Muscle of arm (tissue), 12 donors: ENCODE results near the gene GOLGA6L2. TPM values are rescaled to one million over a fixed set of nuclear protein-coding genes. Genes with fewer than 3 reads are reported as not detected.
"Not testable (repeated sequence)": the region's sequence is repeated elsewhere in the genome, so short reads cannot be mapped to it uniquely, and the experiment has no call there.

ENCODE experiments used
- DNase-seq: peaks from one replicate; pipeline ENCODE4 v3.0.0-alpha.2; 2013
- polyA plus RNA-seq, 12 donors: library from polyadenylated mRNA; unstranded; fragments of 120-200 nt; gene quantifications; one replicate each; pipeline ENCODE4 v1.2.1, GENCODE V29; 2013; ENCODE audit not compliant: insufficient read length in 12 of 12

Gene GOLGA6L2
- polyA plus RNA-seq, 12 donors = not detected

DNA sequence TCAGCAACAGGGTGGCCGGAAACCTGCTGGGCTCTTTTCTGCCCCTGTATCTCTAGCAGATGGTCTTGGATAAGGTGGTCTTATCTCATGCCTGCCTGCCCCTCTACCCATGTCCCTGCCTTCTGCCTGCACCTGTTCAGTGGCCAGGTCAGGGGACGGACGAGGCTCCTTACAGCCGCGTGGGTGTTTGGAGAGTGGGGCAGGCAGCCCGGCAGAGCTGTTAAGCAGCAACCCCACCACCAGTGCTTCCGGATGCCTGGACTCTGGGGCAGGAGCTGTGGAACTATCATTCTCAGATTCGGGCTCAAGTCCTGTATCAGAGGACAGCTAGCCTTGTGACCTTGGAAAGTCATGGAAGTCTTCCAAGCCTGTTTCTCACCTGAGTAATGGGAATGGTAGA is 21.7 kb downstream of the GOLGA6L2 start:
- DNase-seq = not testable (repeated sequence)

DNA sequence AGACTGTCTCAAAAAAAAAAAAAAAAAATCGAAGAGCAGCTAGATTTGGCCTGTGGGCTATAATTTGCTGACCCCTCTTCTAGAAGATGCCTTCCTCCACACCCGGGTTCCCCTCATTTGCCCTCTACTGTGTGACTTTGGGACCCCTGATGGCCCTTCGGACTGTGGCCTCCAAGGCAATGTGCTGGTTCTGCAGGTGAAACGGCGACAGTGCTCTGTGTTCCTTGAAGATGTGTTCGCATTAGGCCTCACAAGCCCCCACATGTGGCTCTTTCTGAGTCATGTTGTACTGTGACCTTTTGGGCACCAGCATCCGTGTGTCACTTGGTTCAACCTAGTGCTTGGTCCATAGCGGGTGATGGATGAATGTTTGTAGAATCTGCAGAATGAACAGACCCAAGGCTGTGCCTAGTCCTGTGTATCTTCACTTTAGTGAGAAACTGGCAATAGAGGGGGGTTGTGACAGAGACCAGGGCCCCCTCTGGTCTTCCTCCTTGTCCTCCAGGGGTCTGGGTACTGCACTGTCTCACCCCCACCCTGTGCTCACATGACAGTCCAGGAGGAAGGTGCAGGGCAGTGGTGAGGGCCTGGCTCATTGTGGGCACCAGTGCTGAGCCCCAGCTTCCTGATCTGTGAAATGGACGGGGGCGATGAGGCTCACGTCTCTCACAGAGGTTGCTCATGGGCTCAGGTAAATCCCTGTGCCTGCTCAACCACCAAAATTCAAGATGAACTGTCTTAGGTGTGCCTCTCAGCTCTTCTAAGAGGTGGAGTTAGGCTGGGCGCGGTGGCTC is 22.7 kb downstream of the GOLGA6L2 start:
- DNase-seq = no peak

GRCh38 chr15:23422946-23423708 is 23.9 kb downstream of the GOLGA6L2 start:
- DNase-seq = no peak

DNA sequence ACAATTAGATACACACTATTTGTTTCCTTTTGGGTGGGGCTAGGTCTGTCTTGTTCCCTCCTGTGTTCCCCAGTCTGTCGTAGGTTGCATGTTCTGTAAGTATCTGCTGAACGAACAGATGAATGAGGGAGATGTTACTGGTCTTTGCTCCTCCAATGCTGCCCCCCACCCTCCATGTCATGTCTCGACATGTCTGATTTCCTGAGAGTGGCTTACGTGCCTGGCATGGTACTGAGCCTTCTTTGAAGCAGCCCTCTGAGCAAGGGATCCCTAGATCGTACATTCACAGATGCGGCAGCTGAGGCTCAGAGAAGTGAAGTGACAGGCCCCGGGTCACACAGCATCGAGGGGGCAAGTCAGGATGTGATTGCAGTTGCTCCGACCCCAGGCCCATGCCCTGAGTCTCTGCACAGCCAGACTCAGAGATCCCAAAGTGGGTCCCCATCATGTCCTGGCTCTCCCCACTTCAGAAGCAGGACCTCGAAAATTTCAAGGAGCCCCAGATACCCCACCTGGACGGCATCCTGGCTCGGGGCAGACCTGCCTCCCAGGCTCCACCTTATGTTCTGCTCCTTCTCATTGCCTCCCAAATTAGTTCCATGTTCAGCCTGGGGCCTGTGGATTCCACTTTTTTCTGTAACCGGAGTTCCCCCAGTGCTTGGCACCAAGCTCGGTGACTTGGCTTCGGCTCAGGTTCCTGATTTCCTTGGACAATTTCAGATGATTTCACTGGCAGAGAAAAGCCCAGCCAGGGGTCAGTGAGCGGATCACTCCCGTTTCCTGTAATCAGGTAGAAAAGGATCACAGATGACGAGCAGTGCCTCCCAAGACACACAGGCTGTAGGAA is 24.7 kb downstream of the GOLGA6L2 start:
- DNase-seq = peak; percentile 6

- DNase-seq = peak; percentile 7
These were observed 26.1 kb downstream of the GOLGA6L2 start for GRCh38 chr15:23420806-23421575.

- DNase-seq = no peak
These were observed 30.4 kb downstream of the GOLGA6L2 start for GRCh38 chr15:23416349-23417276.

DNA sequence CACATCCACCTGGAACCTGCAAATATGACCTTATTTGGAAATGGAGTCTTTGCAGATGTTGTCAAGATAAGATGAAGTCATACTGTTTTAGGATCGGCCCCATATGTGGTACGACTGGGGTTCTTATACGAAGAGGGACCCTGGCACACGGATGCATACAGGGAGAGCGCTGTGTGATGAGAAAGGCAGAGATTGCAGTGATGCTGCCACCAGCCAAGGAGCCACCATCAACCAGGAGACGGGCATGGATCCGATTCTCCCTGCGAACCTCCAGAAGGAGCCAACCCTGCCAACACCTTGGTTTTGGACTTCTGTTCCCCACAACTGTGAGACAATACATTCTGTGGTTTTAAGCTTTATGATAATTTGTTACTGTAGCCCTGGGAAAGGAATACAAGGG is 31.2 kb downstream of the GOLGA6L2 start:
- not testable (repeated sequence) for DNase-seq

DNA sequence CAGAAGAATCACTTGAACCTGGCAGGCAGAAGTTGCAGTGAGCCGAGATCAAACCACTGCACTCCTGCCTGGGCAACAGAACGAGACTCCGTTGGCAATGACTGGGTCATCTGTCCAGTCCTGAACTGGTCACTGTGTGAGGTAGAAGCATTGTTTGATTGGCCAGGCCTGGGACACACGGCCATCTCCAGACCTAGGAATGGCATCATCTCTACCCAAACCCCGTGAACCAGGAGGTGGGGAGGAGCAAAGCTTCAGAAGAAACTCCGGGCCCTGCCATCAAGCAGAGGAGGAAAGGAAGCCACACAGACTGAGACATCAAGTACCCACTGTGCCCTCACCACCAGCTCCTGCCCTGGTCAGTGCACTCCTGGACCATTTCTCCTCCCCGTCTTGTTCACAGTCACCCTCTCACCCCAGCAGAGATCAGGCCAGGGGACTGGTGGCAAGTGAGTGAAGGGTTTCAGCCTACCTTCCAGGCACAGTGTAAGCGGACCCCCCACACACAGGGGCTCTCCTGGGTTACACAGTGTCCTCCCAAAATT is 31.6 kb downstream of the GOLGA6L2 start:
- no peak for DNase-seq

DNA sequence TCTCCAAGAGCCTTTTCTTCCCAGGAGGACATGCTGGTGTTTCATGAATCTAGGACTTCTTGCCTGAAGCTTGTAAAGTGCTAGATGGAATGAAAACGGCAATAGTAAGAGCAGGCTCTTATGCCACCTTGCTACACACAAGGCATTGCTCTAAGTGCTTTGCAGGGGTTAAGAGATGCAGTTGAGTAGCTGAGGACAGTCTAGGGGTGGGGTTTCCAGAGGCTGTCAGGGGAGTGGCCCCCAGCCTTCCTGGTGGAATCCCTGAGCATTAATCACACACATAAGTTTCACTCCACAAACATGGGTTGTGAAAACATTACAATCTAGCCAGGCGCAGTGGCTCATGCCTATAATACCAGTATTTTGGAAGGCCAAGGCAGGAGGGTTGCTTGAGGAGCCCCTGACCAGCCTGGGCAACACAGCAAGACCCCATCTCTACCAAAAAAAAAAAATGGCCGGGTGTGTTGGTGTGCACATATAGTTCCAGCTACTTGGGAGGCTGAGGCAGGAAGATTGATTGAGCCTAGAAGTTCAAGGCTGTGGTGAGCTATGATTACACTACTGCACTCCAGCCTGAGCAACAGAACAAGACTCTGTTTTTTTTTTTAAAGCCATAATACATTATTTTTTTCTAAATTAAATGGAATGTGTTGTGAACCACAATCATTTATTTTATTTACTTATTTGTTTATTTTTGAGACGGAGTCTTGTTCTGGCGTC is 34.0 kb downstream of the GOLGA6L2 start:
- not testable (repeated sequence) for DNase-seq

DNA sequence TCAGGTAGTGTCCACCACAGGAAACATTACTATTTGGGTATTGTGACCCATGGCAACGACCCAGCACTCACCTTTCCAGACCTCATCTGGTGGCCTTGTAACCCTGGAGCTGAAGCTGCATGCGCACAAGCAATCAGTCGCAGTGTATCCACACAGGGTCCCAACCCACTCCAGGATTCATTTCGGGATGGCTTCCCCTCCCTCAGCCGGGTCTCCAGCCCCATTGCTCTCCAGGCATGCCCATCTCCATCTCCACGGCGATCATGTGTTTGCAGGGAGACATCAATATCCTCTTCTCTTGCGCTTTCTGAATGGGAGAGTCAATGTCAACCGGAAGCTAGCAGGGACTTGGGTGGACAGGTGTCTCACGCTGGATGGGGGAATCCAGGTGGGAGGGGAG is 35.2 kb downstream of the GOLGA6L2 start:
- DNase-seq = no peak

- DNase-seq = no peak
These were observed 43.5 kb downstream of the GOLGA6L2 start for GRCh38 chr15:23403550-23403949.

- no peak for DNase-seq
These were observed 44.5 kb downstream of the GOLGA6L2 start for GRCh38 chr15:23402544-23402943.

DNA sequence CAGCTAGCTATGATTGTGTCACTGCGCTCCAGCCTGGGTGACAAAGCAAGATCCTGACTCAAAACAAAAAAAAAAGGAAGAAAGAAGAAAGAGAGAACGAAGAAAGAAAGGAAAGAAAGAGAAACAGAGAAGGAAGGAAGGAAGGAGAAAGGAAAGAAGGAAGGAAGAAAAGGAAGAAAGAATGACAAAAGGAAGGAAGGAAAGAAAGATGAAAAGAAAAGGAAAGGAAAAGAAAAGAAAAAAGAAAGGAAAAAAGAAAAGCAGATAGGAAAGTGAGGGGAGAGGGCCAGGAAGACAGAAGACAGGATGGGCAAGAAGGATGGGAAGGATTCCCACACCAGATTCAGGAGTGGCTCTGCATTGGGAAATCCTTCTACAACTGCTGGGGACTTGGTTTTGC is 44.9 kb downstream of the GOLGA6L2 start:
- no peak for DNase-seq

DNA sequence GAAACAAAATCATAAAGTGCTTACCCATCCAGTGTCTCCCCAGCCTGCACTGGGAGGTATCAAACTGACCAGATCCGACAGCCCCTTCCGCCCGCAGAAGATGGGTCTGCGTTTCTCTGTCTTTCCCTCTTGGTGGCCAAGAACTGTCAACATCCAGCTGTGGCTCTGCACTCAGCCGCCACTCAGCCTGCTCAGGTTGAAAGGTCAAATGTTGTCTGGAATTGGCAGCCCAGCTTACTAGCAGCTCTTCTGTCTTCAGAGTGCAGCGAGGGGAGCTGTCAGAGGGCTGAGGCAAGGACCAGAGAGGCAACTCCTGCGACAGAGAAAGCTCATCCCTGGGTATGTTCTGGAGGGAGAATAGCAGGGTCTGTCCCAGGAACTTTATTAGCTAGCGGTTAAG is 45.4 kb downstream of the GOLGA6L2 start:
- DNase-seq = no peak

- not testable (repeated sequence) for DNase-seq
These were observed 47.8 kb downstream of the GOLGA6L2 start for GRCh38 chr15:23399207-23399606.

DNA sequence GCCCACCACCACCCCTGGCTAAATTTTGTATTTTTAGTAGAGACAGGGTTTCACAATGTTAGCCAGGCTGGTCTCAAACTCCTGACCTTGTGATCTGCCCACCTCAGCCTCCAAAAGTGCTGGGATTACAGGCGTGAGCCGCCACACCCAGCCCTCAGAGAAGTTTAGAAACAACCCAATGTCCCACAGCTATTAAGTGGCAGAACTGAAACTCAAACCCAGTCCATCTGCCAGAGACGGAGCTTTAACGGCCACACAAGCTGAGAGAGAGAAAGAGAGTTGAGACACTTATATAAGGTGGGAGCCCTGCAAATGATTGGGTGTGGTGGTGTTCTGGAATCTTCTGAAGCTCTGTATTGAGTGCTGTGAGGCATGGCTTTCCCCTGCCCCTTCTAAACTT is 48.7 kb downstream of the GOLGA6L2 start:
- not testable (repeated sequence) for DNase-seq

DNA sequence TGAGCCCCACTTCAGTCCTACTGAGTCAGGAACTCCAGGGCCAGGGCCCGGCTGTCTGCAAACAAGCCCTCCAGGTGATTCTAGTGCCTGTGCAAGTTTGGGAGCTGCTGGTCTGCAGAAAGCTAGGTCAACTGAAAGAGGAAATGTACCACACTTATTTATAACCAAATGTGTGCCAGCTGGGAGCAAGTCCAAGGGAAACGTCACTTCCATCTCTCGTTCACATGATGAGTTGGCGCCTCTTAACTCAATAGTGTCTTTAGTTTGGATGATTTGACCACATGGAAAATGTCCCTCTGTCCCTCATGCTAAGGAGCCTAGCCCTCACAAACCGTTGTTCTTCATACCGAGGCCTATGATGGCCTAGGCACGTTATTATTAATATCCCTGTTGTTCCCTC is 49.3 kb downstream of the GOLGA6L2 start:
- no peak for DNase-seq

DNA sequence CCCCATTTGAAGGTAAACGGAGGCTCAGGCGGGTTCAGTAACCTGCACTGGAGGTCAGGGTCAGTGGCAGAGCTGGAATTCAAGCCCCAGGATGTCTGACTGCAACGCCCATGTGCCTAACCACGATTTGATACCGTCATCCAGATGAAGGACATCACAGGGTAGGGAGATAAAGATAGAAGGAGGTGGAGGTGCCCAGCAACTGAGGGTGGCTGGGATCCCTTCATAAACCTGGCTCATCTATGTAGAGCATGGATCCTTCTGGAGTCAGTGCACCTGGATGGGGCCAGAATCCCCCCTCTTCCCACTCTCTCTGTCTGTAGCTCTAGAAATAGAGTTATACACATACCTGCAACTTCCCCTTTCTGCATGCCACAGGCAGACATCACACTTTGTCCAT is 51.2 kb downstream of the GOLGA6L2 start:
- DNase-seq = no peak

- no peak for DNase-seq
These were observed 51.9 kb downstream of the GOLGA6L2 start for GRCh38 chr15:23395030-23395692.
